IMR-90 (cell line): ENCODE results near the gene TRIP11.
"Not testable (repeated sequence)": the region's sequence is repeated elsewhere in the genome, so short reads cannot be mapped to it uniquely, and the experiment has no call there.

Experiments used
- BHLHE40 ChIP-seq: fragments of 150-350 bp; IDR thresholded peaks from 2 replicates; pipeline ENCODE4 v1.6.1; 2016; ENCODE audit warnings: mild to moderate bottlenecking, low read depth, low read length
- CEBPB ChIP-seq: IDR thresholded peaks from 2 replicates; pipeline ENCODE4 v1.6.1; 2012; ENCODE audit warnings: low read depth, low read length, improper control_type of control experiment
- CTCF ChIP-seq: conservative IDR thresholded peaks from 2 replicates; pipeline ENCODE4 v1.5.1; 2012; ENCODE audit warnings: mild to moderate bottlenecking, low read depth, low read length, improper control_type of control experiment
- MAFK ChIP-seq: IDR thresholded peaks from 2 replicates; pipeline ENCODE4 v1.6.1; 2012; ENCODE audit warnings: low read depth, low read length, improper control_type of control experiment
- MAZ ChIP-seq: IDR thresholded peaks from 2 replicates; pipeline ENCODE4 v1.6.1; 2012; ENCODE audit warnings: low read depth, mild to moderate bottlenecking, low read length, improper control_type of control experiment, moderate library complexity, borderline replicate concordance
- POLR2A ChIP-seq: IDR thresholded peaks from 2 replicates; pipeline ENCODE4 v1.6.1; 2012; ENCODE audit warnings: mild to moderate bottlenecking, low read depth, low read length
- RAD21 ChIP-seq: IDR thresholded peaks from 2 replicates; pipeline ENCODE4 v1.6.1; 2012; ENCODE audit warnings: low read length, improper control_type of control experiment
- RCOR1 ChIP-seq: IDR thresholded peaks from 2 replicates; pipeline ENCODE4 v1.6.1; 2012; ENCODE audit warnings: mild to moderate bottlenecking, low read length, improper control_type of control experiment; ENCODE audit not compliant: insufficient replicate concordance
- SMC3 ChIP-seq: fragments of 150-350 bp; IDR thresholded peaks from 2 replicates; pipeline ENCODE4 v1.6.1; 2016; ENCODE audit warnings: low read depth, mild to moderate bottlenecking, antibody characterized with exemption, low read length, moderate library complexity

- not testable (repeated sequence) for TF ChIP-seq CTCF, MAFK, CEBPB, BHLHE40, POLR2A, RAD21, SMC3, MAZ, RCOR1
These were observed 6.0 kb upstream of the TRIP11 start for GRCh38 chr14:92045904-92046303.
